ENCODE data around the gene NOL3. TPM values are rescaled to one million over a fixed set of nuclear protein-coding genes. Genes with fewer than 3 reads are reported as not detected.

Gene NOL3
- total and polyA plus RNA-seq, 2 of the 13 experiments (the other 11 are each of a cell fraction or from before 2014, with no cell fraction given), result 5.7 to 20.5 TPM

DNA sequence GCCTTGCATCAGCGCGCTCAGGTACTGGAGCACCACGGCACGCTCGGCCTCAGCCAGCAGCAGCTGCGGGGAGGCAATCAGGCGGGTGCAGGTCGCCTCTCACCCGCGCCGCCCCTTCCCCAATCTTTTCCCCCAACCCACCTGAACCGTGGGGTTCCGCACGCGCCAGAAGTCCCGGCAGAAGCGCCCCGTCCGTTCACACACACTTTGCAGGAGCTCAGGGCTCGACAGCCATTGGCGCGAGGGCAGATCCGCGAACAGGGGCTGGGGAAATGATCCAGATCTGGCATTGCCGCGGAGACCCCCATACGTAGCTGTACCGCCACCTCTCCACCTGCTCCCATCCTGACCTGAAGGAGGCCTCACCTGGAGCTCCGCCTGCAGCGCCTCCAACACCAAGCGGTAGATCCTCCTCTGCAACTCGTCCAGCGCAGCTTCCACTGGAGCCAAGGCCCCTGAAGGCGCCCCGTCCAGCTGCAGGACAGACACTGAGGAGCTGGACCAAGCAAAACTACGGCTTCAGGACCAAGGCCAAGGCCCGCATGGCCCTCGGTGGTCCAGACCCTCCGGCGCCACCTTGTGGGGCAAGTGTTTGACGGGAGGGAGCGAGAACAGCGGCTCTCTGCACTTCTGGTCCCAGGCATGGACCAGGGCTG, 14.8 kb downstream of the NOL3 start (continued):
- TF ChIP-seq, protein P1, sequence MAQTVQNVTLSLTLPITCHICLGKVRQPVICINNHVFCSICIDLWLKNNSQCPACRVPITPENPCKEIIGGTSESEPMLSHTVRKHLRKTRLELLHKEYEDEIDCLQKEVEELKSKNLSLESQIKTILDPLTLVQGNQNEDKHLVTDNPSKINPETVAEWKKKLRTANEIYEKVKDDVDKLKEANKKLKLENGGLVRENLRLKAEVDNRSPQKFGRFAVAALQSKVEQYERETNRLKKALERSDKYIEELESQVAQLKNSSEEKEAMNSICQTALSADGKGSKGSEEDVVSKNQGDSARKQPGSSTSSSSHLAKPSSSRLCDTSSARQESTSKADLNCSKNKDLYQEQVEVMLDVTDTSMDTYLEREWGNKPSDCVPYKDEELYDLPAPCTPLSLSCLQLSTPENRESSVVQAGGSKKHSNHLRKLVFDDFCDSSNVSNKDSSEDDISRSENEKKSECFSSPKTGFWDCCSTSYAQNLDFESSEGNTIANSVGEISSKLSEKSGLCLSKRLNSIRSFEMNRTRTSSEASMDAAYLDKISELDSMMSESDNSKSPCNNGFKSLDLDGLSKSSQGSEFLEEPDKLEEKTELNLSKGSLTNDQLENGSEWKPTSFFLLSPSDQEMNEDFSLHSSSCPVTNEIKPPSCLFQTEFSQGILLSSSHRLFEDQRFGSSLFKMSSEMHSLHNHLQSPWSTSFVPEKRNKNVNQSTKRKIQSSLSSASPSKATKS (CRISPR knock-in tag; IDR thresholded peaks at IDR 0.05), result no peak
- peak; percentile 71 for TF ChIP-seq PTBP1 (IDR thresholded peaks at IDR 0.05; ENCODE audit: low read depth, low read length, poor library complexity, severe bottlenecking)
- peak; percentile 75 for TF ChIP-seq PHF5A (CRISPR knock-in tag; IDR thresholded peaks at IDR 0.05; ENCODE audit: low read depth, unreplicated experiment)
- TF ChIP-seq FOXJ3 (CRISPR knock-in tag; IDR thresholded peaks at IDR 0.05; ENCODE audit: borderline replicate concordance), result no peak
- TF ChIP-seq ZNF430 (CRISPR knock-in tag; IDR thresholded peaks at IDR 0.05), result peak; percentile 61; the same call in 1 of the 2 replicates
- TF ChIP-seq, protein P2, sequence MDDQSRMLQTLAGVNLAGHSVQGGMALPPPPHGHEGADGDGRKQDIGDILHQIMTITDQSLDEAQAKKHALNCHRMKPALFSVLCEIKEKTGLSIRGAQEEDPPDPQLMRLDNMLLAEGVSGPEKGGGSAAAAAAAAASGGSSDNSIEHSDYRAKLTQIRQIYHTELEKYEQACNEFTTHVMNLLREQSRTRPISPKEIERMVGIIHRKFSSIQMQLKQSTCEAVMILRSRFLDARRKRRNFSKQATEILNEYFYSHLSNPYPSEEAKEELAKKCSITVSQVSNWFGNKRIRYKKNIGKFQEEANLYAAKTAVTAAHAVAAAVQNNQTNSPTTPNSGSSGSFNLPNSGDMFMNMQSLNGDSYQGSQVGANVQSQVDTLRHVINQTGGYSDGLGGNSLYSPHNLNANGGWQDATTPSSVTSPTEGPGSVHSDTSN (CRISPR knock-in tag; IDR thresholded peaks at IDR 0.05; ENCODE audit: borderline replicate concordance), result no peak
- TF ChIP-seq GATAD2A (CRISPR knock-in tag; IDR thresholded peaks at IDR 0.05), result peak; percentile 84
- TF ChIP-seq, protein P3, sequence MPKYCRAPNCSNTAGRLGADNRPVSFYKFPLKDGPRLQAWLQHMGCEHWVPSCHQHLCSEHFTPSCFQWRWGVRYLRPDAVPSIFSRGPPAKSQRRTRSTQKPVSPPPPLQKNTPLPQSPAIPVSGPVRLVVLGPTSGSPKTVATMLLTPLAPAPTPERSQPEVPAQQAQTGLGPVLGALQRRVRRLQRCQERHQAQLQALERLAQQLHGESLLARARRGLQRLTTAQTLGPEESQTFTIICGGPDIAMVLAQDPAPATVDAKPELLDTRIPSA (CRISPR knock-in tag; IDR thresholded peaks at IDR 0.05; ENCODE audit: borderline replicate concordance), result no peak
- TF ChIP-seq ZNF720 (CRISPR knock-in tag; IDR thresholded peaks at IDR 0.05), result peak; percentile 68; the same call in 1 of the 2 replicates
- no peak for TF ChIP-seq PCBP2 (optimal IDR thresholded peaks at IDR 0.05; ENCODE audit: low read depth, low read length, poor library complexity, severe bottlenecking)
- peak; percentile 85 for TF ChIP-seq ELF3 (CRISPR knock-in tag; IDR thresholded peaks at IDR 0.05)
- no peak for TF ChIP-seq ZNF382 (CRISPR knock-in tag; IDR thresholded peaks at IDR 0.05; ENCODE audit: borderline replicate concordance)
- TF ChIP-seq HNRNPL (IDR thresholded peaks at IDR 0.05; ENCODE audit: low read depth, low read length), result 0 out of 2 replicates have a peak, but pooled peaks have one; percentile 53
- TF ChIP-seq ZNF709 (CRISPR knock-in tag; IDR thresholded peaks at IDR 0.05), result no peak; the same call in 1 of the 2 replicates
- TF ChIP-seq JUND (CRISPR knock-in tag; IDR thresholded peaks at IDR 0.05), result peak; percentile 52; the same call in 1 of the 2 replicates
- TF ChIP-seq ZNF264 (CRISPR knock-in tag; IDR thresholded peaks at IDR 0.05), result peak; percentile 88; the same call in 1 of the 2 replicates
- peak; percentile 97 for TF ChIP-seq KDM4B (CRISPR knock-in tag; IDR thresholded peaks at IDR 0.05)
- TF ChIP-seq, protein P4, sequence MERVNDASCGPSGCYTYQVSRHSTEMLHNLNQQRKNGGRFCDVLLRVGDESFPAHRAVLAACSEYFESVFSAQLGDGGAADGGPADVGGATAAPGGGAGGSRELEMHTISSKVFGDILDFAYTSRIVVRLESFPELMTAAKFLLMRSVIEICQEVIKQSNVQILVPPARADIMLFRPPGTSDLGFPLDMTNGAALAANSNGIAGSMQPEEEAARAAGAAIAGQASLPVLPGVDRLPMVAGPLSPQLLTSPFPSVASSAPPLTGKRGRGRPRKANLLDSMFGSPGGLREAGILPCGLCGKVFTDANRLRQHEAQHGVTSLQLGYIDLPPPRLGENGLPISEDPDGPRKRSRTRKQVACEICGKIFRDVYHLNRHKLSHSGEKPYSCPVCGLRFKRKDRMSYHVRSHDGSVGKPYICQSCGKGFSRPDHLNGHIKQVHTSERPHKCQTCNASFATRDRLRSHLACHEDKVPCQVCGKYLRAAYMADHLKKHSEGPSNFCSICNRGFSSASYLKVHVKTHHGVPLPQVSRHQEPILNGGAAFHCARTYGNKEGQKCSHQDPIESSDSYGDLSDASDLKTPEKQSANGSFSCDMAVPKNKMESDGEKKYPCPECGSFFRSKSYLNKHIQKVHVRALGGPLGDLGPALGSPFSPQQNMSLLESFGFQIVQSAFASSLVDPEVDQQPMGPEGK (CRISPR knock-in tag; IDR thresholded peaks at IDR 0.05), result peak; percentile 85
- TF ChIP-seq RNF2 (conservative IDR thresholded peaks at IDR 0.05; ENCODE audit: low read depth), result no peak
- peak; percentile 75 for TF ChIP-seq DR1 (CRISPR knock-in tag; IDR thresholded peaks at IDR 0.05)
- TF ChIP-seq GABPA (IDR thresholded peaks at IDR 0.05; ENCODE audit: low read depth, low read length), result no peak
- 0 out of 2 replicates have a peak, but pooled peaks have one; percentile 45 for TF ChIP-seq GABPA (CRISPR knock-in tag; IDR thresholded peaks at IDR 0.05; ENCODE audit: low read depth)
